Suprapubic skin (tissue), 4 donors: Measurements from ENCODE around the gene ARID1B. TPM values are rescaled to one million over a fixed set of nuclear protein-coding genes. Genes with fewer than 3 reads are reported as not detected.

Experiments
- DNase-seq, 2 donors: peaks; one replicate each; pipeline ENCODE4 v3.0.0-alpha.2; 2019; ENCODE audit warnings: low spot score in 2 of 2
- H3K27ac ChIP-seq: fragments of 200-600 bp; sonication (generic); one replicate; pipeline ENCODE4 v1.5.1; 2019
- H3K27me3 ChIP-seq: fragments of 200-600 bp; sonication (generic); one replicate; pipeline ENCODE4 v1.5.1; 2019
- H3K36me3 ChIP-seq: fragments of 200-600 bp; sonication (generic); one replicate; pipeline ENCODE4 v1.5.1; 2019
- H3K4me1 ChIP-seq: fragments of 200-600 bp; sonication (generic); one replicate; pipeline ENCODE4 v1.5.1; 2019
- H3K4me3 ChIP-seq: fragments of 200-600 bp; sonication (generic); one replicate; pipeline ENCODE4 v1.5.1; 2019; ENCODE audit warnings: mild to moderate bottlenecking
- H3K9me3 ChIP-seq: fragments of 200-600 bp; sonication (generic); one replicate; pipeline ENCODE4 v1.5.1; 2019
- EP300 ChIP-seq: sonication (generic); formaldehyde crosslinking; IDR thresholded peaks from one replicate; pipeline ENCODE4 v1.6.1; 2017; ENCODE audit warnings: antibody characterized with exemption
- POLR2A ChIP-seq, 2 donors: fragments of 450-650 bp; IDR thresholded peaks; one replicate each; pipeline ENCODE4 v1.6.1; 2017; ENCODE audit warnings: antibody characterized with exemption in 2 of 2, mild to moderate bottlenecking in 2 of 2, moderate library complexity in 2 of 2
- POLR2AphosphoS5 ChIP-seq, 3 donors: sonication (generic); formaldehyde crosslinking; IDR thresholded peaks; one replicate each; pipeline ENCODE4 v1.6.1; 2017; ENCODE audit warnings: antibody characterized with exemption in 3 of 3
- WGBS: methylation state at CpG from one replicate; pipeline ENCODE4 v1.1.5; 2018; 5-methylcytosine and 5-hydroxymethylcytosine counted together
- total RNA-seq, 4 donors: library from RNA; depleted of rRNA; stranded (reverse); fragments of >200 nt; gene quantifications; one replicate each; pipeline ENCODE4 v1.1.0, GENCODE V29; 2016
- TF ChIP-seq, protein P1 (sequence below), 2 donors: fragments of 200-600 bp in 1 of 2; fragments of 450-650 bp in 1 of 2; sonication (generic) in 1 of 2; IDR thresholded peaks; one replicate each; pipeline ENCODE4 v1.5.1; 2016 to 2019; ENCODE audit warnings: antibody characterized with exemption in 2 of 2, mild to moderate bottlenecking in 1 of 2, moderate library complexity in 1 of 2

Gene ARID1B
- total RNA-seq, 4 donors from 2014 or later = 102 to 233 (median 129) TPM

DNA sequence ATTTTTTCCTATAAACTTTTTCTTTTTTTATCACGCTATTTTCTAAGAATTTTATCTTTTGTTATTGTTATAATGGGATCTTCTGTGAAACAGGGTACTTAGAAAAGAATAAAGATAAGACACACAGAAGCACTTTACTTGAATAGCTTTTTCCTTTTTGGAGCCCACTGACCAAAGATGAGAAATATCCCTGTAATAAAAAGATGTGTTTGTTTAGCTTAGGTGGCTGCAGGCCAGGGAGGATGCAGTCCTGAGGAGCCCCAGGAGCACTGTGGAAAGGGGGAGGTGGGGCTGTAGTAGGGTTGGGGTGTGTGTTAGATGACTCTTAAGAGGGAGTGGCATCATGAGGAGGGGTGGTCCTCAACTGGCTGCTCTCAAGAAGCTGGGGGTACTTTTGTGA, 128.6 kb downstream of the ARID1B start:
- DNase-seq = no peak
- Histone ChIP-seq H3K27me3 (no peaks in the 10 kb centered on the region), H3K4me3 (no peak overlapping the region), H3K9me3 (no peaks in the 10 kb centered on the region), H3K36me3 (no peaks in the 10 kb centered on the region), H3K27ac (no peak overlapping the region), H3K4me1 (peaks cover 4% of the 10 kb centered on the region)
- TF ChIP-seq EP300 (no peak), POLR2AphosphoS5 (IDR thresholded peaks at IDR 0.05) (no peak), POLR2A (IDR thresholded peaks at IDR 0.05) (no peak)
- TF ChIP-seq, protein P1, sequence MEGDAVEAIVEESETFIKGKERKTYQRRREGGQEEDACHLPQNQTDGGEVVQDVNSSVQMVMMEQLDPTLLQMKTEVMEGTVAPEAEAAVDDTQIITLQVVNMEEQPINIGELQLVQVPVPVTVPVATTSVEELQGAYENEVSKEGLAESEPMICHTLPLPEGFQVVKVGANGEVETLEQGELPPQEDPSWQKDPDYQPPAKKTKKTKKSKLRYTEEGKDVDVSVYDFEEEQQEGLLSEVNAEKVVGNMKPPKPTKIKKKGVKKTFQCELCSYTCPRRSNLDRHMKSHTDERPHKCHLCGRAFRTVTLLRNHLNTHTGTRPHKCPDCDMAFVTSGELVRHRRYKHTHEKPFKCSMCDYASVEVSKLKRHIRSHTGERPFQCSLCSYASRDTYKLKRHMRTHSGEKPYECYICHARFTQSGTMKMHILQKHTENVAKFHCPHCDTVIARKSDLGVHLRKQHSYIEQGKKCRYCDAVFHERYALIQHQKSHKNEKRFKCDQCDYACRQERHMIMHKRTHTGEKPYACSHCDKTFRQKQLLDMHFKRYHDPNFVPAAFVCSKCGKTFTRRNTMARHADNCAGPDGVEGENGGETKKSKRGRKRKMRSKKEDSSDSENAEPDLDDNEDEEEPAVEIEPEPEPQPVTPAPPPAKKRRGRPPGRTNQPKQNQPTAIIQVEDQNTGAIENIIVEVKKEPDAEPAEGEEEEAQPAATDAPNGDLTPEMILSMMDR (IDR thresholded peaks at IDR 0.05) = no peak
- WGBS = 95% methylated on average over 1 of the region's 1 CpG

DNA sequence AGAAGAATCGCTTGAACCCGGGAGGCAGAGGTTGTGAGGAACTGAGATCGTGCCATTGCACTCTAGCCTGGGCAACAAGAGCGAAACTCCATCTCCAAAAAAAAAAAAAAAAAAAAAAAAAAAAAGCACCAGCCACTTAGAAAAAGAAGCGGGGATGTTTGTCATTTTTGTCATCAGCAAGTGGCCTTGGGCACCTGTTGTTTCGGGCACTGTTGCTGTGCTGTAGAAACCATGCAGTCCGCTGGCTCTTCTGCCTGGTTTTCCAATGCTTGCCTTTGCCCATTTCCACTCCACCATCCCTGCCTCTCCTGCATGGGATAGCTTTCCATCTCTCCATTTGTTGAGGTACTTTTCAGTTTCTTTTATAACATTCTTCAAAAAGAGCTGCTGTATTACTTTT, 129.3 kb downstream of the ARID1B start:
- Histone ChIP-seq H3K4me3 (no peak overlapping the region), H3K27me3 (no peaks in the 10 kb centered on the region), H3K36me3 (no peaks in the 10 kb centered on the region), H3K4me1 (peaks cover 5% of the 10 kb centered on the region), H3K27ac (no peak overlapping the region), H3K9me3 (no peaks in the 10 kb centered on the region)
- no peak for DNase-seq
- 98% methylated on average over 7 of the region's 7 CpGs for WGBS
- TF ChIP-seq POLR2AphosphoS5 (IDR thresholded peaks at IDR 0.05) (no peak), EP300 (no peak), POLR2A (IDR thresholded peaks at IDR 0.05) (no peak)
- TF ChIP-seq, protein P1 (IDR thresholded peaks at IDR 0.05) = no peak

DNA sequence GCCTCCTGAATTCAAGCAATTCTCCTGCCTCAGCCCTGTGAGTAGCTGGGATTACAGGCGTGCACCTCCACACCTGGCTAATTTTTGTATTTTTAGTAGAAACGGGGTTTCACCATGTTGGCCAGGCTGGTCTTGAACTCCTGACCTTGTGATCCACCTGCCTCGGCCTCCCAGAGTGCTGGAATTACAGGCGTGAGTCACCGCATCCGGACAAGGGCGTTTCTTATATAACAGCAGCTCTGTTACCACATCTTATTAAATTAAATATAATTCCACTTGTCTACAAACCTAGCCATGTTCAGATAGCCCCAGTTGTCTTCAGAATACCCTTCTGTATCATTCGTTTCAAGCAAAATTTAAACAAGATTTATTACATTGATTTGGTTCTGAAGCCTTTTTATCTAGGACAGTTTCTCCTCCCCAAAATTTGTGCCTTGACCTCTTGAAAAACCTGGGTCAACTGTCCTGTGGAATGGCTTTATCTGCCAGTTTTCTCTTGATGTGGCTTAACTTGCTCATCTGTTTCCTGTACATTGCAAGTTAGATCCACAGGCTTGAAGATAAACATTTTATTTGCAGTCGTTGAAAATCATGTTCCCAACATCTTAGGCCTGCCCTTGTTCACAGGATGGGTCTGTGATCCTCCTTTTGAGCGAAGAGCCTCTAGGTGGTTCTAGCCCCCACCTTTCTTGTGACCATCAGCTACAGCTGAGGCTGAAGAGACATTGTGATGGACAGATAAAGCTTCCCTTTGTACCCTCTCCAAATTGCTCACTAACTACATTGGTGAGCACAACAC, 132.2 kb downstream of the ARID1B start:
- H3K27ac ChIP-seq = no peak overlapping the region
- 91% methylated on average over 10 of the region's 10 CpGs for WGBS
- TF ChIP-seq POLR2A (IDR thresholded peaks at IDR 0.05) (no peak), POLR2AphosphoS5 (IDR thresholded peaks at IDR 0.05) (no peak), EP300 (no peak)
- TF ChIP-seq, protein P1 (IDR thresholded peaks at IDR 0.05) = no peak

DNA sequence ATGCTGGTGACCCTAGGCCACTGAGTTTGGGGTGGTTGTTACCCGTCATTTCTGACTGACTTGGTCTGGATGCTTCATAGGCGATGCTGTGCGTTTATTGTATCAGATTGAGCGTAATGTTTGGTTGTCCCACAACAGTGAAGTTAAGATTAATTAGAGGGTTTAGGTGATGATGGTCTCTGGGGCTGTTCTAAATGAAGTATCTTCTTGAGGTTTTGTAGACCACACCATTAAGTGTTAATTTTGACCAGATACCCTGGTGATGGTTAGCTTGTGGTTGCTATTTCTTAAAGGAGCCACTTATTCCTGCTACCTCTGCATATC, 132.8 kb downstream of the ARID1B start:
- Histone ChIP-seq H3K4me3 (no peak overlapping the region), H3K9me3 (no peaks in the 10 kb centered on the region), H3K36me3 (no peaks in the 10 kb centered on the region), H3K4me1 (peaks cover 5% of the 10 kb centered on the region), H3K27me3 (no peaks in the 10 kb centered on the region), H3K27ac (no peak overlapping the region)
- WGBS = 91% methylated on average over 4 of the region's 4 CpGs
- TF ChIP-seq, protein P1 (IDR thresholded peaks at IDR 0.05) = no peak
- DNase-seq = no peak

More for the DNA sequence above, 132.2 kb downstream of the ARID1B start:
- no peak for DNase-seq
- Histone ChIP-seq H3K4me1 (peaks cover 5% of the 10 kb centered on the region), H3K36me3 (no peaks in the 10 kb centered on the region), H3K9me3 (no peaks in the 10 kb centered on the region), H3K27me3 (no peaks in the 10 kb centered on the region), H3K4me3 (no peak overlapping the region)

DNA sequence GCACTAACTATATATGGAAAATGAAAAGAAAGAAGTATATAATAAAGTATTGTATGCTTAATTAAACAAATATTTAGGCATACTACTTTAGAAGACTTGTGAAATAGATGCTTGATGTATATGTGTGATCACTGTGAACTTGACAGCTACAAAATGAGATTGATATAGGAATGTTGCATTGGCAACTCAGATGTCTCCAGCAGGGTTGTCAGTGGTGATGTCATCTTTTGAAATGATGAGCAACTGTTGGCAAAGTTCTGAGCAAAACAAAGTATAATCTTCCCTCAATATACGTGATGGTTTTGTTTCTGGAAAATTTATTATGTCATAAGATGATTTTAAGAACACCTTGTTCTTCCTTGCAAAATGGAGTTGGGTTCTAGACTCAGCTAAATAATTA, 133.8 kb downstream of the ARID1B start:
- TF ChIP-seq POLR2A (IDR thresholded peaks at IDR 0.05) (no peak), POLR2AphosphoS5 (IDR thresholded peaks at IDR 0.05) (no peak), EP300 (no peak)
- TF ChIP-seq, protein P1 (IDR thresholded peaks at IDR 0.05) = no peak
- no peak for DNase-seq
- H3K4me3 ChIP-seq = no peak overlapping the region
- H3K9me3 ChIP-seq = no peaks in the 10 kb centered on the region
- no peaks in the 10 kb centered on the region for H3K27me3 ChIP-seq
- no peaks in the 10 kb centered on the region for H3K36me3 ChIP-seq
- 48% methylated on average over 1 of the region's 1 CpG for WGBS
- H3K27ac ChIP-seq = no peak overlapping the region
- H3K4me1 ChIP-seq = peaks cover 5% of the 10 kb centered on the region
